ENCODE measurements around the gene ASB18.

- TF ChIP-seq, protein P1, sequence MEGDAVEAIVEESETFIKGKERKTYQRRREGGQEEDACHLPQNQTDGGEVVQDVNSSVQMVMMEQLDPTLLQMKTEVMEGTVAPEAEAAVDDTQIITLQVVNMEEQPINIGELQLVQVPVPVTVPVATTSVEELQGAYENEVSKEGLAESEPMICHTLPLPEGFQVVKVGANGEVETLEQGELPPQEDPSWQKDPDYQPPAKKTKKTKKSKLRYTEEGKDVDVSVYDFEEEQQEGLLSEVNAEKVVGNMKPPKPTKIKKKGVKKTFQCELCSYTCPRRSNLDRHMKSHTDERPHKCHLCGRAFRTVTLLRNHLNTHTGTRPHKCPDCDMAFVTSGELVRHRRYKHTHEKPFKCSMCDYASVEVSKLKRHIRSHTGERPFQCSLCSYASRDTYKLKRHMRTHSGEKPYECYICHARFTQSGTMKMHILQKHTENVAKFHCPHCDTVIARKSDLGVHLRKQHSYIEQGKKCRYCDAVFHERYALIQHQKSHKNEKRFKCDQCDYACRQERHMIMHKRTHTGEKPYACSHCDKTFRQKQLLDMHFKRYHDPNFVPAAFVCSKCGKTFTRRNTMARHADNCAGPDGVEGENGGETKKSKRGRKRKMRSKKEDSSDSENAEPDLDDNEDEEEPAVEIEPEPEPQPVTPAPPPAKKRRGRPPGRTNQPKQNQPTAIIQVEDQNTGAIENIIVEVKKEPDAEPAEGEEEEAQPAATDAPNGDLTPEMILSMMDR (IDR thresholded peaks at IDR 0.05), result no peak
- TF ChIP-seq EMX1 (CRISPR knock-in tag; IDR thresholded peaks at IDR 0.05), result no peak
- TF ChIP-seq MXD4 (CRISPR knock-in tag; IDR thresholded peaks at IDR 0.05; ENCODE audit: borderline replicate concordance), result no peak
- TF ChIP-seq ZNF317 (CRISPR knock-in tag; IDR thresholded peaks at IDR 0.05; ENCODE audit: borderline replicate concordance, low read depth), result no peak
- no peak for TF ChIP-seq IRF1 (CRISPR knock-in tag; IDR thresholded peaks at IDR 0.05)
- TF ChIP-seq E2F5 (CRISPR knock-in tag; IDR thresholded peaks at IDR 0.05), result no peak
- TF ChIP-seq ZNF138 (CRISPR knock-in tag; conservative IDR thresholded peaks at IDR 0.05), result no peak
- no peak for TF ChIP-seq ESRRA (CRISPR knock-in tag; IDR thresholded peaks at IDR 0.05; ENCODE audit: borderline replicate concordance)
- TF ChIP-seq GABPB1 (CRISPR knock-in tag; IDR thresholded peaks at IDR 0.05), result no peak
- TF ChIP-seq, protein P2, sequence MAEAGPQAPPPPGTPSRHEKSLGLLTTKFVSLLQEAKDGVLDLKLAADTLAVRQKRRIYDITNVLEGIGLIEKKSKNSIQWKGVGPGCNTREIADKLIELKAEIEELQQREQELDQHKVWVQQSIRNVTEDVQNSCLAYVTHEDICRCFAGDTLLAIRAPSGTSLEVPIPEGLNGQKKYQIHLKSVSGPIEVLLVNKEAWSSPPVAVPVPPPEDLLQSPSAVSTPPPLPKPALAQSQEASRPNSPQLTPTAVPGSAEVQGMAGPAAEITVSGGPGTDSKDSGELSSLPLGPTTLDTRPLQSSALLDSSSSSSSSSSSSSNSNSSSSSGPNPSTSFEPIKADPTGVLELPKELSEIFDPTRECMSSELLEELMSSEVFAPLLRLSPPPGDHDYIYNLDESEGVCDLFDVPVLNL (CRISPR knock-in tag; IDR thresholded peaks at IDR 0.05; ENCODE audit: borderline replicate concordance, low read depth), result no peak
- TF ChIP-seq, protein P3, sequence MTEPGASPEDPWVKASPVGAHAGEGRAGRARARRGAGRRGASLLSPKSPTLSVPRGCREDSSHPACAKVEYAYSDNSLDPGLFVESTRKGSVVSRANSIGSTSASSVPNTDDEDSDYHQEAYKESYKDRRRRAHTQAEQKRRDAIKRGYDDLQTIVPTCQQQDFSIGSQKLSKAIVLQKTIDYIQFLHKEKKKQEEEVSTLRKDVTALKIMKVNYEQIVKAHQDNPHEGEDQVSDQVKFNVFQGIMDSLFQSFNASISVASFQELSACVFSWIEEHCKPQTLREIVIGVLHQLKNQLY (CRISPR knock-in tag; IDR thresholded peaks at IDR 0.05), result no peak
- TF ChIP-seq E2F1 (CRISPR knock-in tag; IDR thresholded peaks at IDR 0.05), result no peak
- TF ChIP-seq KAT7 (CRISPR knock-in tag; IDR thresholded peaks at IDR 0.05; ENCODE audit: borderline replicate concordance), result no peak
Measured at GRCh38 chr2:236169151-236169721, 95.0 kb downstream of the ASB18 start.

Measured in WTC11 (cell line).